HG03139 (cell line): ENCODE data around the gene SPACA6.
"Not testable (repeated sequence)": the region's sequence is repeated elsewhere in the genome, so short reads cannot be mapped to it uniquely, and the experiment has no call there.

Source experiments
- ATAC-seq: cut with Tn5 transposase; IDR thresholded peaks from one replicate; pipeline ENCODE4 v1.9.1; 2021; ENCODE audit not compliant: unreplicated experiment

SPACA6 gene

GRCh38 chr19:51733742-51734522 lies 40.8 kb downstream of the SPACA6 start:
- ATAC-seq, result no peak

GRCh38 chr19:51735759-51736449 lies 42.8 kb downstream of the SPACA6 start:
- no peak for ATAC-seq

GRCh38 chr19:51737389-51737788 lies 44.3 kb downstream of the SPACA6 start:
- no peak for ATAC-seq

GRCh38 chr19:51737924-51738323 lies 44.8 kb downstream of the SPACA6 start:
- ATAC-seq, result no peak

- not testable (repeated sequence) for ATAC-seq
Measured at GRCh38 chr19:51738523-51738922, 45.4 kb downstream of the SPACA6 start.

- ATAC-seq, result no peak
Measured at GRCh38 chr19:51739466-51740213, 46.5 kb downstream of the SPACA6 start.

GRCh38 chr19:51740356-51740755 lies 47.2 kb downstream of the SPACA6 start:
- no peak for ATAC-seq

GRCh38 chr19:51742789-51743188 lies 49.7 kb downstream of the SPACA6 start:
- ATAC-seq, result no peak

- no peak for ATAC-seq
Measured at GRCh38 chr19:51743405-51743804, 50.3 kb downstream of the SPACA6 start.

- no peak for ATAC-seq
Measured at GRCh38 chr19:51746731-51747130, 53.6 kb downstream of the SPACA6 start.

- ATAC-seq, result no peak
Measured at GRCh38 chr19:51749979-51750378, 56.8 kb downstream of the SPACA6 start.

GRCh38 chr19:51750400-51751094 lies 57.4 kb downstream of the SPACA6 start:
- ATAC-seq, result no peak

GRCh38 chr19:51751655-51752054 lies 58.5 kb downstream of the SPACA6 start, which contains the start of gene FPR1:
Gene FPR1, minus strand, starts transcription at chr19:51751878. Its CDS starts 4,884 bp downstream, at chr19:51746994.
- no peak for ATAC-seq

- ATAC-seq, result no peak
Measured at GRCh38 chr19:51754109-51754508, 61.0 kb downstream of the SPACA6 start.

- no peak for ATAC-seq
Measured at GRCh38 chr19:51754770-51755169, 61.6 kb downstream of the SPACA6 start.
